Stimulated activated CD8-positive, alpha-beta memory T cell treated with anti-CD3 and anti-CD28 coated beads, Interleukin-4, amount 100 ng/mL, for 1 hour (primary cell): ENCODE data around the gene KCNAB1.
A peak's percentile ranks its signal among the peaks of the same experiment; 100 is the strongest.

ENCODE experiments used
- DNase-seq, 2 donors: peaks; one replicate each; pipeline ENCODE4 v3.0.0-alpha.2; 2020; ENCODE audit warnings: low read depth in 2 of 2, low spot score in 1 of 2

The KCNAB1 gene

GRCh38 chr3:156483002-156483401 is 362.6 kb downstream of the KCNAB1 start:
- no peak for DNase-seq

- no peak for DNase-seq
Measured at GRCh38 chr3:156483426-156483825, 363.0 kb downstream of the KCNAB1 start.

GRCh38 chr3:156483961-156484787 is 363.8 kb downstream of the KCNAB1 start:
- peak in 1 of 2 donors; percentile 7 for DNase-seq

- no peak for DNase-seq
Measured at GRCh38 chr3:156488767-156489166, 368.4 kb downstream of the KCNAB1 start.

GRCh38 chr3:156489462-156489911 is 369.1 kb downstream of the KCNAB1 start:
- no peak for DNase-seq

- no peak for DNase-seq
Measured at GRCh38 chr3:156491192-156491591, 370.8 kb downstream of the KCNAB1 start.

- DNase-seq, result no peak
Measured at GRCh38 chr3:156492801-156493261, 372.5 kb downstream of the KCNAB1 start.

GRCh38 chr3:156493887-156494286 is 373.5 kb downstream of the KCNAB1 start:
- no peak for DNase-seq

- DNase-seq, result no peak
Measured at GRCh38 chr3:156495816-156496215, 375.4 kb downstream of the KCNAB1 start.

GRCh38 chr3:156497326-156497725 is 376.9 kb downstream of the KCNAB1 start:
- DNase-seq, result no peak

GRCh38 chr3:156498307-156498706 is 377.9 kb downstream of the KCNAB1 start:
- DNase-seq, result no peak

- DNase-seq, result no peak
Measured at GRCh38 chr3:156507285-156507684, 386.9 kb downstream of the KCNAB1 start.

GRCh38 chr3:156509189-156510174 is 389.1 kb downstream of the KCNAB1 start:
- DNase-seq, result no peak

GRCh38 chr3:156511987-156512677 is 391.8 kb downstream of the KCNAB1 start:
- DNase-seq, result no peak

- DNase-seq, result no peak
Measured at GRCh38 chr3:156513619-156514018, 393.2 kb downstream of the KCNAB1 start.

GRCh38 chr3:156516284-156516683 is 395.9 kb downstream of the KCNAB1 start:
- DNase-seq, result no peak

- DNase-seq, result no peak
Measured at GRCh38 chr3:156516961-156517360, 396.6 kb downstream of the KCNAB1 start.

- DNase-seq, result no peak
Measured at GRCh38 chr3:156518726-156519125, 398.3 kb downstream of the KCNAB1 start.

GRCh38 chr3:156519758-156520162 is 399.4 kb downstream of the KCNAB1 start:
- DNase-seq, result no peak

- no peak for DNase-seq
Measured at GRCh38 chr3:156522673-156523072, 402.3 kb downstream of the KCNAB1 start.

- DNase-seq, result no peak
Measured at GRCh38 chr3:156525808-156526207, 405.4 kb downstream of the KCNAB1 start.
